ENCODE results near the gene ARSG.

Gene ARSG

GRCh38 chr17:68378268-68379176 lies 87.2 kb downstream of the ARSG start:
- DNase-seq (ENCODE audit: low spot score): no peak

- no peak for DNase-seq (ENCODE audit: low spot score)
Measured at GRCh38 chr17:68379177-68379510, 87.8 kb downstream of the ARSG start.

GRCh38 chr17:68379692-68380677 lies 88.7 kb downstream of the ARSG start:
- DNase-seq (ENCODE audit: low spot score): no peak

GRCh38 chr17:68381076-68381900 lies 90.0 kb downstream of the ARSG start:
- no peak for DNase-seq (ENCODE audit: low spot score)

- DNase-seq (ENCODE audit: low spot score): no peak
Measured at GRCh38 chr17:68382582-68383085, 91.3 kb downstream of the ARSG start.

GRCh38 chr17:68383120-68383442 lies 91.8 kb downstream of the ARSG start:
- DNase-seq (ENCODE audit: low spot score): no peak

- DNase-seq (ENCODE audit: low spot score): no peak
Measured at GRCh38 chr17:68383443-68384321, 92.4 kb downstream of the ARSG start.

- DNase-seq (ENCODE audit: low spot score): no peak
Measured at GRCh38 chr17:68384471-68384870, 93.2 kb downstream of the ARSG start.

GRCh38 chr17:68384941-68385340 lies 93.6 kb downstream of the ARSG start:
- DNase-seq (ENCODE audit: low spot score): no peak

- no peak for DNase-seq (ENCODE audit: low spot score)
Measured at GRCh38 chr17:68385490-68386215, 94.4 kb downstream of the ARSG start.

- no peak for DNase-seq (ENCODE audit: low spot score)
Measured at GRCh38 chr17:68387435-68388218, 96.3 kb downstream of the ARSG start.

- no peak for DNase-seq (ENCODE audit: low spot score)
Measured at GRCh38 chr17:68389041-68389440, 97.7 kb downstream of the ARSG start.

- no peak for DNase-seq (ENCODE audit: low spot score)
Measured at GRCh38 chr17:68390888-68391545, 99.7 kb downstream of the ARSG start.

GRCh38 chr17:68391561-68392268 lies 100.4 kb downstream of the ARSG start:
- DNase-seq (ENCODE audit: low spot score): no peak

GRCh38 chr17:68394608-68395331 lies 103.5 kb downstream of the ARSG start:
- no peak for DNase-seq (ENCODE audit: low spot score)

GRCh38 chr17:68396226-68397107 lies 105.2 kb downstream of the ARSG start:
- DNase-seq (ENCODE audit: low spot score): no peak

Data from hematopoietic multipotent progenitor cell treated with erythropoietin and hydrocortisone succinate and interleukin-3 and kit ligand, for 15 days (in vitro differentiated cells).